BJ (cell line): ENCODE measurements around the gene CTNNBL1. TPM values are rescaled to one million over a fixed set of nuclear protein-coding genes. Genes with fewer than 3 reads are reported as not detected.

ENCODE experiments used
- CTCF ChIA-PET: fragments of 350-600 bp; formaldehyde crosslinking; extraction: SDS; loops from one replicate; lab custom pipeline; 2021; ENCODE audit warnings: antibody characterized with exemption, inconsistent platforms; lab: Yijun Ruan, JAX
- POLR2A ChIA-PET: fragments of 300-600 bp; sonication (Branson Sonifier 250); formaldehyde crosslinking; extraction: SDS; loops from one replicate; lab custom pipeline; 2021; ENCODE audit warnings: antibody characterized with exemption; lab: Charles Lee
- DNase-seq: peaks from one replicate; pipeline ENCODE4 v3.0.0-alpha.2; 2011; ENCODE audit warnings: low read depth
- H3K27me3 ChIP-seq: 2 replicates; pipeline ENCODE4 v1.6.0; 2011; ENCODE audit warnings: low read length; ENCODE audit not compliant: control insufficient read depth, insufficient read depth
- H3K36me3 ChIP-seq: 2 replicates; pipeline ENCODE4 v1.5.1; 2011; ENCODE audit warnings: low read length; ENCODE audit not compliant: control insufficient read depth, insufficient read depth
- H3K4me3 ChIP-seq: 2 replicates; pipeline ENCODE4 v1.5.1; 2011; ENCODE audit warnings: low read depth, mild to moderate bottlenecking, control low read depth, low read length
- CTCF ChIP-seq: IDR thresholded peaks from 2 replicates; pipeline ENCODE4 v1.5.1; 2011; ENCODE audit warnings: low read depth, mild to moderate bottlenecking, control low read depth, inconsistent platforms, low read length, moderate library complexity; ENCODE audit not compliant: insufficient read depth
- polyA plus RNA-seq: library from polyadenylated mRNA; depleted of rRNA; stranded (reverse); fragments of >200 nt; gene quantifications from 2 replicates; pipeline ENCODE4 v1.2.3, GENCODE V29; 2011

Gene CTNNBL1
- polyA plus RNA-seq, 1 experiment, result 38.4 TPM

GRCh38 chr20:37870294-37870693 is 176.5 kb downstream of the CTNNBL1 start:
- DNase-seq, result no peak
- TF ChIP-seq CTCF, result no peak
- CTCF ChIA-PET, result no interaction called here
- Histone ChIP-seq H3K4me3 (no peak overlapping the region), H3K36me3 (peaks cover 5% of the 10 kb centered on the region), H3K27me3 (no peaks in the 10 kb centered on the region)
- POLR2A ChIA-PET, result no interaction called here

DNA sequence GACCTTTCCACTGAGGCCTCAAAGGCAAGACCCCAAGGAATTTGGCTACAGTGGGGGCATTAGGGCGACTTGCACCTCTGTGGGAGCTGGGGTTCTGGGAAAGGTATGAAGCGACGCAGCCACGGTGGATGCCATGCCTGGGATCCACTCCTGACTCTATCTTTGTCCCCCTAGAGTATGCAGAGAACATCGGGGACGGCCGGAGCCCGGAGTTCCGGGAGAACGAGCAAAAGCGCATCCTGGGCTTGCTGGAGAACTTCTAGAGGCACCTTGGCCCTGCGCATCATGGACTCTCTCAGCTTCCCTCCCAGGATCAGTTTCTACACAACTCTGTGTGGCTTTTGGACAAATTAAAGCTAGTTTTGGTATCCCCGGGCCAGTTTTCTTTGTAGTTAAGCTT is 177.9 kb downstream of the CTNNBL1 start:
- TF ChIP-seq CTCF, result no peak
- Histone ChIP-seq H3K4me3 (no peak overlapping the region), H3K36me3 (peaks cover 5% of the 10 kb centered on the region), H3K27me3 (no peaks in the 10 kb centered on the region)
- ChIA-PET POLR2A (no interaction called here), CTCF (interaction anchor here (0.7 kb wide), 1 partner anchor 11 kb away, joined by 3 read pairs; no protein-coding TSS in a partner anchor)
- no peak for DNase-seq

GRCh38 chr20:37872161-37872560 is 178.3 kb downstream of the CTNNBL1 start:
- POLR2A ChIA-PET, result no interaction called here
- no peak for TF ChIP-seq CTCF
- Histone ChIP-seq H3K27me3 (no peaks in the 10 kb centered on the region), H3K4me3 (no peak overlapping the region), H3K36me3 (peaks cover 5% of the 10 kb centered on the region)
- CTCF ChIA-PET, result interaction anchor here (0.7 kb wide), 1 partner anchor 11 kb away, joined by 3 read pairs; no protein-coding TSS in a partner anchor
- no peak for DNase-seq

GRCh38 chr20:37873884-37874283 is 180.1 kb downstream of the CTNNBL1 start:
- Histone ChIP-seq H3K27me3 (no peaks in the 10 kb centered on the region), H3K4me3 (no peak overlapping the region), H3K36me3 (peaks cover 5% of the 10 kb centered on the region)
- TF ChIP-seq CTCF, result no peak
- ChIA-PET CTCF (interaction anchor here (0.6 to 2.3 kb wide), 3 partner anchors 9 to 80 kb away, joined by 3 to 6 read pairs (median 3); no protein-coding TSS in a partner anchor), POLR2A (no interaction called here)
- DNase-seq, result no peak

DNA sequence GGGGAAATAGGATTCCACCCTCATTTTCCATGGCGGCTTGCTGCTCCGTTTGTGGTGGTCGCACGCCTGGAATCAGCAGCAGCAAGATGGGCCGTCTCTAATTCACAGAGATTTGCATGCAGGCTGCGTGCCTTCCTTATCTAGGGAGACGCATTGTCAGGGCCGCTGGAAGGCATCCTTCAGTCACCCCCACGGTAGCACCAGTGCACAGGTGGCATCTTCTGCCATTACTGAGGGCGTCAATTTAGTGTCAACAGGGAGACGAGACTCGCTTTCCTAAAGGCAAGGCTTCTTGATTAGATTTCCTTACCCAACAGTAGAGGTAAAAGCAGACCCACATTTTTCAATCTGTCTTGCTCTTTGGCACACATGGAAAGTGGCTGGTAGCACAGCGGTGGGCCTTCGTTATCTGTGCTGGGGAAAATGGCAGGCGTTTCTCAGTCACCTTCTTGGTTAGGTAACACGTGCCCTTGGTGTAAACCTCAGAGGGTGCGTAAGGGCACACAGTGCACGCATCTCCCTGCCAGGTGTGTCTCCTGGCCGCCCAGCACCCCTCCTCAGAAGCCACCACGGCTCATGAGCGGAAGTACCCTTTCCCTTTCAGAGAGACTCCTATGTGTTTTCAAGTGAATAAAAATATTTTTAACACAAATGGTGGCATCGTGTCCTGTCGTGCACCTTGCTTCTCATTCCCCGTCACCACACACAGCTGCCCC is 181.8 kb downstream of the CTNNBL1 start:
- CTCF ChIA-PET, result interaction anchor here (1.0 kb wide), 1 partner anchor 17 kb away, joined by 3 read pairs; no protein-coding TSS in a partner anchor

More for the DNA sequence above, 181.8 kb downstream of the CTNNBL1 start:
- DNase-seq, result no peak
- POLR2A ChIA-PET, result no interaction called here
- Histone ChIP-seq H3K27me3 (no peaks in the 10 kb centered on the region), H3K36me3 (peaks cover 5% of the 10 kb centered on the region), H3K4me3 (no peak overlapping the region)
- no peak for TF ChIP-seq CTCF
